ENCODE measurements around the gene ZNF536. TPM values are rescaled to one million over a fixed set of nuclear protein-coding genes. Genes with fewer than 3 reads are reported as not detected.
A peak's percentile ranks its signal among the peaks of the same experiment; 100 is the strongest.

ZNF536 gene
- total and polyA plus RNA-seq, 8 donors, result 0.44 to 13.4 (median 1.1) TPM; not detected in 1

DNA sequence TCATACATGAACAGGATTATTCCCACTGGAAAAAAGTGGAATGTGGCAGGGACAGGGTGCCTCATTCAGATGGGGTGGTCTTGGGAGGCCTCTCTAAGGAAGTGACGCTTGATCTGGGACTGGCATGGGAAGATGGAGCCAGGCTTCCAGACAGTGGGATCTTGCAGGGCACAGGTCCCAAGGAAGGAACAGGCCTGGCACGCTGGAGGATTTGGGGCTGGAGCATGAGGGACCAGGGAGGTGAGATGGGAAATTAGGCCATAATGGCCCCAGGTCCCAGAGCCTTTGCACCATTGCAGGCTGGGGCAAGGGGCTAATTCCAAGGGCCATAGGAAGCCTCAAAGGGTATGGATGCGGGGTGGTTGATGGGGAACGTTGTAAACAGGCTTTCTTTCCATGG is 9.2 kb downstream of the ZNF536 start:
- intact Hi-C loops (cut with DNase I; ENCODE audit: low total_unique reads), result no loop called here
- no peaks in the 10 kb centered on the region for H3K36me3 ChIP-seq
- no peak overlapping the region for H3K4me3 ChIP-seq
- no peaks in the 10 kb centered on the region for H3K4me1 ChIP-seq
- H3K9me3 ChIP-seq, result no peaks in the 10 kb centered on the region
- DNase-seq, result peak in 1 of 2 donors; percentile 1
- no peak overlapping the region for H3K27ac ChIP-seq
- peaks cover 0 to 15% (median 1%) of the 10 kb centered on the region in 3 donors for H3K27me3 ChIP-seq
- no peak for TF ChIP-seq POLR2AphosphoS5 (IDR thresholded peaks at IDR 0.05)
- WGBS, 5 donors, result 64 to 84% (median 80%) methylated on average over 4 of the region's 4 CpGs

DNA sequence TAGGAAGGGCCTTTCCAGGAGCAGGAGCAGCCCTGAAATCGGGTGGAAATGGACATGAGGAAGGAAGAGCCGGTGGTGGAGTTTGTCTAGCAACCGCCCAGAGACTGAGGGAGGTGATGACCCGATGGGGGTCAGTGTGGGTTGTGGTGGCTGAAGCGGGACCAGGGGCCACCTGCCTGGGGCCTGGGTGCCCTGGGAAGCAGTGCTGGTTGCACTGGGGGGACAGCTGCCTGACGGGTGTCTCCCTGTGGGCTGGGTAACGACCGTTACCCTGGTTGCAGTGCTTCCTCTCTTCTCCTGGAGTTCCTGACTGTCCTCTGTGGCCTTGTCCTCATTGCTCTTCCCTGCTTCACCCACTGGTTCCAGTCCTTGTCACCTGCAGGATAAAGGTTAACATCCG is 13.0 kb downstream of the ZNF536 start:
- Histone ChIP-seq H3K27ac (no peak overlapping the region), H3K27me3 (peaks cover 0 to 9% (median 0%) of the 10 kb centered on the region in 3 donors), H3K9me3 (no peaks in the 10 kb centered on the region), H3K4me1 (no peaks in the 10 kb centered on the region), H3K36me3 (no peaks in the 10 kb centered on the region), H3K4me3 (no peak overlapping the region)
- 77 to 84% (median 80%) methylated on average over 8 to 9 of the region's 9 CpGs for WGBS, 5 donors
- no peak for DNase-seq
- TF ChIP-seq POLR2A (IDR thresholded peaks at IDR 0.05) (no peak), CTCF (IDR thresholded peaks at IDR 0.05) (no peak), POLR2AphosphoS5 (IDR thresholded peaks at IDR 0.05) (no peak), EP300 (IDR thresholded peaks at IDR 0.05) (no peak)
- intact Hi-C loops (cut with DNase I; ENCODE audit: low total_unique reads), result no loop called here

DNA sequence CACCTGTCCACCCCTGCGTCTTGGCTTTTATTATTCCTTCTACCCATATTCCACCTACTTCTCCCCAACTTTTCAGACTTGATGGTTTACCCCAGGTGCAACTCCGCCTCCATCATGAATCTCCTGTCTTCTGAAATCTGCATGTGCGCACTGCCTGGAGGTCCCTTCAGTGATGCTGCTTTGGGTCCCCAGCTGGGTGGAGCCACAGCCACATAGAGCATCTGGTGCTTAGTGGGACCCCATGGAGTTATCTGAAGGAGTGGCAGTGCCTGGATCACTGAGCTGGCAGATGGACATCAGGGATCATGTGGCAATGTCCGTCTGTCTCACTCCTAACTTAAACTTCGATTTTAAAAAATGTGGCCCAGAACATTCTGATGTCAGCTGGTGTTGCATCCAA is 13.5 kb downstream of the ZNF536 start:
- Histone ChIP-seq H3K36me3 (no peaks in the 10 kb centered on the region), H3K9me3 (no peaks in the 10 kb centered on the region), H3K4me1 (no peaks in the 10 kb centered on the region), H3K27me3 (peaks cover 0 to 14% (median 0%) of the 10 kb centered on the region in 3 donors), H3K4me3 (no peak overlapping the region), H3K27ac (no peak overlapping the region)
- TF ChIP-seq POLR2A (IDR thresholded peaks at IDR 0.05) (no peak), EP300 (IDR thresholded peaks at IDR 0.05) (no peak), CTCF (IDR thresholded peaks at IDR 0.05) (no peak)
- peak in 1 of 2 donors; percentile 14 for DNase-seq
- intact Hi-C loops (cut with DNase I; ENCODE audit: low total_unique reads), result no loop called here
- 86 to 89% (median 86%) methylated on average over 5 of the region's 5 CpGs for WGBS, 5 donors

GRCh38 chr19:30386551-30387143 is 14.5 kb downstream of the ZNF536 start:
- no peak for DNase-seq
- H3K27ac ChIP-seq, result no peak overlapping the region

More at GRCh38 chr19:30386551-30387143, 14.5 kb downstream of the ZNF536 start:
- intact Hi-C loops (cut with DNase I; ENCODE audit: low total_unique reads), result no loop called here
- Histone ChIP-seq H3K9me3 (no peaks in the 10 kb centered on the region), H3K36me3 (no peaks in the 10 kb centered on the region), H3K4me1 (no peaks in the 10 kb centered on the region), H3K4me3 (no peak overlapping the region), H3K27me3 (peaks cover 0 to 19% (median 0%) of the 10 kb centered on the region in 3 donors)
- 49 to 64% (median 57%) methylated on average over 11 to 13 of the region's 13 CpGs for WGBS, 5 donors
- no peak for TF ChIP-seq POLR2A (IDR thresholded peaks at IDR 0.05)
- no peak for TF ChIP-seq POLR2AphosphoS5 (IDR thresholded peaks at IDR 0.05)
- TF ChIP-seq CTCF (IDR thresholded peaks at IDR 0.05), result no peak
- no peak for TF ChIP-seq EP300 (IDR thresholded peaks at IDR 0.05)
